SK-N-SH (cell line): ENCODE results near the gene MYOM1. TPM values are rescaled to one million over a fixed set of nuclear protein-coding genes. Genes with fewer than 3 reads are reported as not detected.

ENCODE experiments used
- CTCF ChIA-PET: fragments of 300-600, 350-600 bp; formaldehyde crosslinking; extraction: SDS; loops from one replicate; lab custom pipeline; 2021; lab: Yijun Ruan, JAX
- POLR2A ChIA-PET: fragments of 350-600 bp; sonication (Branson Sonifier 250); formaldehyde crosslinking; extraction: SDS; loops from one replicate; lab custom pipeline; 2020; ENCODE audit warnings: antibody characterized with exemption, inconsistent platforms; lab: Yijun Ruan, JAX
- DNase-seq: peaks from one replicate; pipeline ENCODE4 v3.0.0; 2012
- H2AFZ ChIP-seq: fragments of 200-600 bp; sonication (generic); 2 replicates; pipeline ENCODE4 v1.8.1; 2016; ENCODE audit warnings: antibody characterized with exemption, mild to moderate bottlenecking, low read depth
- H3F3A ChIP-seq: fragments of 200-600 bp; sonication (generic); replicated peaks from 2 replicates; pipeline ENCODE3; 2016; ENCODE audit warnings: antibody characterized with exemption, mild to moderate bottlenecking; ENCODE audit not compliant: insufficient read depth
- H3K27ac ChIP-seq, 2 experiments: fragments of 200-500 bp in 1 of 2; fragments of 200-600 bp in 1 of 2; sonication (Bioruptor generic) in 1 of 2; sonication (generic), shearing (Covaris generic) in 1 of 2; 2 replicates each; pipeline versions ENCODE4 v1.5.1 to v1.6.1; 2014 to 2016; ENCODE audit warnings: low read depth in 2 of 2, inconsistent platforms in 1 of 2, low read length in 1 of 2, mild to moderate bottlenecking in 1 of 2, mixed read lengths in 1 of 2
- H3K27me3 ChIP-seq: fragments of 200-600 bp; sonication (generic), shearing (Covaris generic); 2 replicates; pipeline ENCODE4 v1.6.1; 2016; ENCODE audit warnings: mixed run types; ENCODE audit not compliant: insufficient read depth
- H3K36me3 ChIP-seq, 2 experiments: fragments of 200-500 bp in 1 of 2; fragments of 200-600 bp in 1 of 2; sonication (Bioruptor generic) in 1 of 2; sonication (generic) in 1 of 2; replicated peaks in 1 of 2; 2 replicates each; pipeline versions ENCODE3 to v1.5.1; 2014 to 2016; ENCODE audit warnings: low read length in 1 of 2, mild to moderate bottlenecking in 1 of 2; ENCODE audit not compliant: insufficient read depth in 2 of 2, control insufficient read depth in 1 of 2
- H3K4me1 ChIP-seq, 2 experiments: fragments of 200-500 bp in 1 of 2; fragments of 200-600 bp in 1 of 2; sonication (Bioruptor generic) in 1 of 2; sonication (generic), shearing (Covaris generic) in 1 of 2; 2 replicates each; pipeline versions ENCODE4 v1.5.1 to v1.6.1; 2014 to 2016; ENCODE audit warnings: low read depth in 1 of 2, low read length in 1 of 2, mixed run types in 1 of 2; ENCODE audit not compliant: insufficient read depth in 2 of 2, control insufficient read depth in 1 of 2
- H3K4me2 ChIP-seq: fragments of 200-600 bp; sonication (generic), shearing (Covaris generic); 2 replicates; pipeline ENCODE4 v1.6.1; 2017; ENCODE audit warnings: mixed run types
- H3K4me3 ChIP-seq, 2 experiments: fragments of 200-500 bp in 1 of 2; fragments of 200-600 bp in 1 of 2; sonication (Bioruptor generic) in 1 of 2; sonication (generic), shearing (Covaris generic) in 1 of 2; 2 replicates each; pipeline versions ENCODE4 v1.5.1 to v1.8.1; 2014 to 2016; ENCODE audit warnings: low read depth in 2 of 2, inconsistent platforms in 1 of 2, low read length in 1 of 2, mild to moderate bottlenecking in 1 of 2, mixed read lengths in 1 of 2, moderate library complexity in 1 of 2
- H3K79me2 ChIP-seq: fragments of 200-600 bp; sonication (generic); 2 replicates; pipeline ENCODE4 v1.8.1; 2017; ENCODE audit warnings: mild to moderate bottlenecking; ENCODE audit not compliant: insufficient read depth
- H3K9ac ChIP-seq: fragments of 200-600 bp; sonication (generic); 2 replicates; pipeline ENCODE4 v1.6.1; 2017; ENCODE audit warnings: mixed run types
- H3K9me2 ChIP-seq: fragments of 200-600 bp; sonication (generic); 2 replicates; pipeline ENCODE4 v1.6.1; 2017; ENCODE audit warnings: mixed run types
- H3K9me3 ChIP-seq: fragments of 200-600 bp; sonication (generic); 2 replicates; pipeline ENCODE4 v1.6.1; 2017; ENCODE audit warnings: mixed run types, mild to moderate bottlenecking, moderate library complexity
- H4K20me1 ChIP-seq: fragments of 200-600 bp; sonication (generic); 2 replicates; pipeline ENCODE4 v1.6.1; 2017; ENCODE audit warnings: mild to moderate bottlenecking, mixed run types; ENCODE audit not compliant: insufficient read depth
- ELF1 ChIP-seq: IDR thresholded peaks from 2 replicates; pipeline ENCODE4 v1.4.0; 2012
- EP300 ChIP-seq, 2 experiments: IDR thresholded peaks; 2 replicates each; pipeline versions ENCODE4 v1.4.0 to v1.6.1; 2012; ENCODE audit warnings: borderline replicate concordance in 1 of 2, low read depth in 1 of 2, low read length in 1 of 2
- FOSL2 ChIP-seq: IDR thresholded peaks from 2 replicates; pipeline ENCODE4 v1.4.0; 2012; ENCODE audit warnings: low read depth, mild to moderate bottlenecking, moderate library complexity, borderline replicate concordance
- GATA2 ChIP-seq: sonication (generic); formaldehyde crosslinking; IDR thresholded peaks from 2 replicates; pipeline ENCODE4 v1.5.0; 2020; ENCODE audit warnings: mild to moderate bottlenecking, missing genetic modification reagents
- JUND ChIP-seq: IDR thresholded peaks from 2 replicates; pipeline ENCODE4 v1.4.0; 2012
- MEF2A ChIP-seq: IDR thresholded peaks from 2 replicates; pipeline ENCODE4 v1.4.0; 2012; ENCODE audit warnings: low read depth, borderline replicate concordance
- POLR2AphosphoS5 ChIP-seq: IDR thresholded peaks from 2 replicates; pipeline ENCODE4 v1.6.1; 2012; ENCODE audit warnings: low read depth, low read length
- RCOR1 ChIP-seq: fragments of 150-350 bp; IDR thresholded peaks from 2 replicates; pipeline ENCODE4 v1.6.1; 2017; ENCODE audit warnings: antibody characterized with exemption, low read length
- REST ChIP-seq: IDR thresholded peaks from 2 replicates; pipeline ENCODE4 v1.6.1; 2012; ENCODE audit warnings: mild to moderate bottlenecking, low read depth, low read length, moderate library complexity
- TAF1 ChIP-seq: IDR thresholded peaks from 2 replicates; pipeline ENCODE4 v1.6.1; 2012; ENCODE audit warnings: low read depth, mild to moderate bottlenecking, low read length, moderate library complexity, borderline replicate concordance
- TCF12 ChIP-seq: IDR thresholded peaks from 2 replicates; pipeline ENCODE4 v1.4.0; 2012
- TEAD4 ChIP-seq: IDR thresholded peaks from 2 replicates; pipeline ENCODE4 v1.4.0; 2012; ENCODE audit warnings: mild to moderate bottlenecking, borderline replicate concordance; ENCODE audit not compliant: insufficient read depth
- USF1 ChIP-seq: IDR thresholded peaks from 2 replicates; pipeline ENCODE4 v1.4.0; 2012; ENCODE audit warnings: low read depth, borderline replicate concordance
- WGBS: methylation state at CpG from one replicate; pipeline ENCODE4 v1.1.6; 2017; ENCODE audit warnings: low lambda C conversion rate; 5-methylcytosine and 5-hydroxymethylcytosine counted together
- polyA plus RNA-seq, 3 experiments: library from polyadenylated mRNA; depleted of rRNA; stranded (reverse); fragments of >200 nt; gene quantifications; 2 replicates each; pipeline ENCODE4 v1.2.3, GENCODE V29; 2012

MYOM1 gene
- polyA plus RNA-seq, 1 of the 3 experiments (the other 2 are of a cell fraction), result 0.07 TPM

- no peak for TF ChIP-seq TAF1
- TF ChIP-seq USF1, result no peak
- 0 out of 2 replicates have a peak, but pooled peaks have one; percentile 42 for TF ChIP-seq TEAD4
- no peak for TF ChIP-seq EP300 (IDR thresholded peaks at IDR 0.05; ENCODE audit: borderline replicate concordance in 1 of 2, low read depth in 1 of 2, low read length in 1 of 2)
- peak; percentile 19; the same call in 1 of the 2 replicates for TF ChIP-seq FOSL2
- no peak for TF ChIP-seq ELF1
These were observed 31.6 kb upstream of the MYOM1 start (continued) for GRCh38 chr18:3251249-3251962.

- ChIA-PET CTCF (interaction anchor here (0.6 to 1.1 kb wide), 3 partner anchors 11 to 416 kb away, joined by 3 to 5 read pairs (median 3); partner anchors contain the start of gene MYL12B), POLR2A (interaction anchor here (0.8 kb wide), 1 partner anchor 11 kb away, joined by 3 read pairs; no protein-coding TSS in a partner anchor)
- no peaks in the 10 kb centered on the region for H3K27me3 ChIP-seq
- 33% methylated on average over 6 of the region's 6 CpGs for WGBS
- H3K36me3 ChIP-seq, result peaks cover 36 to 43% of the 10 kb centered on the region in 2 experiments
- peaks cover 9 to 31% of the 10 kb centered on the region in 2 experiments; a peak in 3 of 4 replicates for H3K4me1 ChIP-seq
- peak overlapping the region; percentile 43 for H3K9ac ChIP-seq
- H2AFZ ChIP-seq, result no peak overlapping the region
- peak overlapping the region in 1 of 2 experiments; percentile 1; a peak in 1 of 4 replicates for H3K4me3 ChIP-seq
- peaks cover 69% of the 10 kb centered on the region for H3F3A ChIP-seq
- peak overlapping the region; percentile 63 to 94; a peak in 3 of 4 replicates for H3K27ac ChIP-seq
- peak in 1 of 2 experiments; percentile 26; a peak in 1 of 4 replicates for TF ChIP-seq EP300 (IDR thresholded peaks at IDR 0.05; ENCODE audit: borderline replicate concordance in 1 of 2, low read depth in 1 of 2, low read length in 1 of 2)
- TF ChIP-seq MEF2A, result 0 out of 2 replicates have a peak, but pooled peaks have one; percentile 33
- peak; percentile 80; the same call in 1 of the 2 replicates for TF ChIP-seq FOSL2
- TF ChIP-seq POLR2AphosphoS5, result peak; percentile 54; the same call in 1 of the 2 replicates
- TF ChIP-seq TCF12, result peak; percentile 22
- TF ChIP-seq TEAD4, result 0 out of 2 replicates have a peak, but pooled peaks have one; percentile 39
- TF ChIP-seq GATA2 (CRISPR knock-in tag), result no peak
- no peak for TF ChIP-seq RCOR1
- no peak for TF ChIP-seq REST
- peak; percentile 69 for TF ChIP-seq JUND
- H3K79me2 ChIP-seq, result peaks cover 84% of the 10 kb centered on the region
- H3K9me3 ChIP-seq, result no peaks in the 10 kb centered on the region
- H3K4me2 ChIP-seq, result peak overlapping the region; percentile 83
- peaks cover 16% of the 10 kb centered on the region for H4K20me1 ChIP-seq
- no peak for DNase-seq
- H3K9me2 ChIP-seq, result no peaks in the 10 kb centered on the region
These were observed 30.7 kb upstream of the MYOM1 start for GRCh38 chr18:3250237-3251107.
